GM13977 (cell line): ENCODE data around the gene GABARAPL1.

Experiments used
- DNase-seq: peaks from one replicate; pipeline ENCODE4 v3.0.0; 2012; ENCODE audit warnings: low spot score
- in situ Hi-C: fragments of 300-500 bp; cut with MboI; formaldehyde crosslinking; loops from one replicate; pipeline ENCODE4 v1.12.0; 2022; ENCODE audit warnings: low sequenced_read_pairs, low pct_unique_long_range_greater_than_20kb, mixed read lengths, inconsistent platforms; ENCODE audit not compliant: unreplicated experiment
- TF ChIP-seq, protein P1 (sequence below): IDR thresholded peaks from 2 replicates; pipeline ENCODE4 v1.5.1; 2012; ENCODE audit warnings: mild to moderate bottlenecking, control low read depth; ENCODE audit not compliant: insufficient read depth; ENCODE audit errors: extremely low read depth, missing control alignments

Gene GABARAPL1

DNA sequence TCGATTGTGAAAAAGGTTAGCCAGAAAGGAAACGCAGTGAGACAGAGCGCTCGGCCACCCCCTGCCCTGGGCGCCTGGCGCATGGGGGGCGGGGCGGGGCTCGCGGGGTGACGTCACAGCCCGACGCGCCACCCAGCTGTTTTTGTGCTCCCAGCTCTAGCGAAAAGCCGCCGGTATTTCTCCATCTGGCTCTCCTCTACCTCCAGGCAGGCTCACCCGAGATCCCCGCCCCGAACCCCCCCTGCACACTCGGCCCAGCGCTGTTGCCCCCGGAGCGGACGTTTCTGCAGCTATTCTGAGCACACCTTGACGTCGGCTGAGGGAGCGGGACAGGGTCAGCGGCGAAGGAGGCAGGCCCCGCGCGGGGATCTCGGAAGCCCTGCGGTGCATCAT lies at the start of gene GABARAPL1:
TSS of gene GABARAPL1 (plus strand) at position 139 of the 393 bp plus-strand sequence. CDS start at position 392, 253 bp downstream.
- in situ Hi-C loops: no loop called here
- TF ChIP-seq, protein P1, sequence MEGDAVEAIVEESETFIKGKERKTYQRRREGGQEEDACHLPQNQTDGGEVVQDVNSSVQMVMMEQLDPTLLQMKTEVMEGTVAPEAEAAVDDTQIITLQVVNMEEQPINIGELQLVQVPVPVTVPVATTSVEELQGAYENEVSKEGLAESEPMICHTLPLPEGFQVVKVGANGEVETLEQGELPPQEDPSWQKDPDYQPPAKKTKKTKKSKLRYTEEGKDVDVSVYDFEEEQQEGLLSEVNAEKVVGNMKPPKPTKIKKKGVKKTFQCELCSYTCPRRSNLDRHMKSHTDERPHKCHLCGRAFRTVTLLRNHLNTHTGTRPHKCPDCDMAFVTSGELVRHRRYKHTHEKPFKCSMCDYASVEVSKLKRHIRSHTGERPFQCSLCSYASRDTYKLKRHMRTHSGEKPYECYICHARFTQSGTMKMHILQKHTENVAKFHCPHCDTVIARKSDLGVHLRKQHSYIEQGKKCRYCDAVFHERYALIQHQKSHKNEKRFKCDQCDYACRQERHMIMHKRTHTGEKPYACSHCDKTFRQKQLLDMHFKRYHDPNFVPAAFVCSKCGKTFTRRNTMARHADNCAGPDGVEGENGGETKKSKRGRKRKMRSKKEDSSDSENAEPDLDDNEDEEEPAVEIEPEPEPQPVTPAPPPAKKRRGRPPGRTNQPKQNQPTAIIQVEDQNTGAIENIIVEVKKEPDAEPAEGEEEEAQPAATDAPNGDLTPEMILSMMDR: no peak
- peak; percentile 87 for DNase-seq

DNA sequence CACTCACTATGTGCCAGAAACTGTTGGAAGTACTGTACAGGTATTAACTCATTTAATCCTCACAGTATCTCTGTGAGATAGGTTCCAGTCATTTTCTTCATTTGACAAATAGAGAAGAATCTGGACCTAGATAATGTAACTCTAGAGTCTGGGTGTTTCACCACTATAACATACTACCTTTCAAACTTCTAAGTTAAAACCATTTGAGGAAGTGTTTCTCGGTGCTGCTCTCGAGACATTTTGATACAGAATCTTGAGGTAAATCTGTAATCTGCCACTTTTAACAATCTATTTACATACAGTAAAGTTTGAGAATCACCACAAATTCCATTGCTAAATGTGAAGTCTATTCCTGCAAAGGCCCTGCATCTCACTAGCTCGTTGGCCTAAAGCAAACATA lies 49.6 kb upstream of the GABARAPL1 start:
- TF ChIP-seq, protein P1: no peak
- in situ Hi-C loops: no loop called here
- no peak for DNase-seq

DNA sequence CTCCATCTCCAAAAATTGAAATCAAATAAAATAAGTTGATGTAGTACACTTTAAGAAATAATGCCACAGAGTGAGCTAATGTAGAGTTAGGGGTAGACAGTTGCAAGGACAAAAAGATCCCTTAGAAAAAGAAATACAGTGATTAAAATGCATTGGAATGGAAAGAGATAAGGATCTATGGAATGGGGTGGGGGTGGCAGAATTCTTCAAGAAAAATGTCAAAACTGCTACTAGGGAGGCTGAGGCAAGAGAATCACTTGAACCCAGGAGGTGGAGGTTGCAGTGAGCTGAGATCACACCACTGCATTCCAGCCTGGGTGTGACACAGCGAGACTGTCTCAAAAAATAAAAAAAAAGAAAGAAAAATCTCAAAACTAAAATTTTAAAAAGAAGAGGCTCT lies 47.3 kb upstream of the GABARAPL1 start:
- DNase-seq: no peak
- TF ChIP-seq, protein P1: no peak
- in situ Hi-C loops: no loop called here

DNA sequence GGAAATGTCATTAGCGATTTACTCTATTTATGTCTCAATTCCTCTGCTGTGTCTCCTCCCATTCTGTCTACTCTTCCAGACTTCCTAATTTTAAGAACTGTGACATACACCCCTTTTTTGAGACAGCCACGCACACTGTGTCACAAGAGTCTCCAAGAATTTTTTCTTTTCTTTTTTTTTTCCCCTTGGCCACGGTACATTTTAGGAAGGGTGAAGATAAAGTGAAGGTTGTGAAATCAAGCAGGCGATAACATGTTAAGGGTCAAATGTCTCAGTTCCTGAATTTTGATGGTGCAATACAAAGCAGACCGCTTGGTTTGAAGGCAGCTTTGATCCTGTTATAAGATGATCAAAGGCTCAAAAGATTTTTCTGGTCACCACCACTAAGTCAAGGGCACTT lies 45.1 kb upstream of the GABARAPL1 start:
- in situ Hi-C loops: no loop called here
- TF ChIP-seq, protein P1: no peak
- DNase-seq: no peak

DNA sequence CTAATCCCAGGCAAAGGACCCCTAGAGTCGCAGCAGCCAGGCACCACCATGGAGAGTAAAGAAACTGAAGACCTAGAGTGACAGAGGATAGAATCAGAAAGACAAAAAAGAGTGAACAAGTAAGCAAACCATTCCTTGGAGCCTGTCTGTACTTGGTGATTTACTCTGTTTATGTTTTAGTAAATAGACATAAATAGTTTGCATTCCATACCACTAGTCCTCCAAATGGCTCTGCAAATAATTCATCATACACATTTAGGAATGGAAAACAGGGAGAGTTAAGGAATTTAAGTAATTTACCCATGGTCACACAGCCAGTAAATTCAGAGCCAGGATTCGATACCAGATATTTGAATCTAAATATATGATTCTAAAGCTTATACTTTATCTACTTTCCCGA lies 43.6 kb upstream of the GABARAPL1 start:
- DNase-seq: no peak
- TF ChIP-seq, protein P1: no peak
- in situ Hi-C loops: no loop called here

DNA sequence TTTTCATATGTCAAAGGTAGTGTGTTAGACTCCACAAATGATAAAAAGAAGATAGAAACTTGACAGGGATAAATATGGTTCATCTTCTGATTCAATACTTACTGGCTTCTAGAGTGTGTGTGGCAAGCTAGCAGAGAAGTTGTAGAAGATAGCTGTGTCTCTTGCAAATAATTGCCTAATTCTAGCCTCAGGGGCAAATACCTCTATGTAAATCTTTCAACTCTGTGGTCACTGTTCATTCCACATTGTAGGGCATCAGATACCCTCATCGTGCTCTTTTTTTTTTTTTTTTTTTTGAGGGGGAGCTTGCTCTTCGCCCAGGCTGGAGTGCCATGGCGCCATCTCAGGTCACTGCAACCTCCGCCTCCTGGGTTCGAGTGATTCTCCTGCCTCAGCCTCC lies 42.5 kb upstream of the GABARAPL1 start:
- in situ Hi-C loops: no loop called here
- DNase-seq: no peak
- TF ChIP-seq, protein P1: no peak
